ENCODE measurements around the gene FN3KRP.

- TF ChIP-seq REST (IDR thresholded peaks at IDR 0.05; ENCODE audit: low read depth, low read length) (no peak), POLR2AphosphoS5 (IDR thresholded peaks at IDR 0.05; ENCODE audit: low read depth, low read length) (no peak), CTCF (IDR thresholded peaks at IDR 0.05) (no peak), SMC3 (IDR thresholded peaks at IDR 0.05; ENCODE audit: low read depth, low read length) (no peak)
Observed at GRCh38 chr17:82753201-82753464, 36.6 kb downstream of the FN3KRP start.

All from SK-N-SH (cell line).